H1 (cell line): ENCODE results near the gene ZNF311. TPM values are rescaled to one million over a fixed set of nuclear protein-coding genes. Genes with fewer than 3 reads are reported as not detected.

Source experiments
- CTCF ChIA-PET: fragments of 300-600 bp; sonication (Branson Sonifier 250); formaldehyde crosslinking; loops from one replicate; lab custom pipeline; 2021; ENCODE audit not compliant: partially characterized antibody; lab: Charles Lee
- POLR2A ChIA-PET: fragments of 300-600 bp; sonication (Branson Sonifier 250); formaldehyde crosslinking; loops from one replicate; lab custom pipeline; 2021; ENCODE audit warnings: inconsistent platforms; ENCODE audit not compliant: partially characterized antibody; lab: Charles Lee
- DNase-seq, 2 experiments: peaks; one replicate each; pipeline versions ENCODE4 v3.0.0 to v3.0.0-alpha.2; 2010 to 2022; ENCODE audit warnings: low spot score in 2 of 2, low read depth in 1 of 2, mixed read lengths in 1 of 2
- FAIRE-seq: peaks from 2 replicates; lab custom pipeline; 2011; peaks lifted over from hg19 to GRCh38; lab: Jason Lieb, UNC
- H2AFZ ChIP-seq: 2 replicates; pipeline ENCODE4 v1.8.1; 2012; ENCODE audit warnings: low read length, inconsistent platforms
- H2AK5ac ChIP-seq: 2 replicates; pipeline ENCODE4 v1.6.1; 2013; ENCODE audit warnings: low read depth, low read length
- H2BK120ac ChIP-seq: replicated peaks from 2 replicates; pipeline ENCODE3; 2013; ENCODE audit warnings: low read depth, low read length, inconsistent platforms
- H2BK12ac ChIP-seq: 2 replicates; pipeline ENCODE4 v1.6.1; 2013; ENCODE audit warnings: low read depth, low read length
- H2BK15ac ChIP-seq: 2 replicates; pipeline ENCODE4 v1.6.1; 2013; ENCODE audit warnings: low read length
- H2BK20ac ChIP-seq: 2 replicates; pipeline ENCODE4 v1.6.1; 2013; ENCODE audit warnings: low read length
- H2BK5ac ChIP-seq: 2 replicates; pipeline ENCODE4 v1.6.1; 2013; ENCODE audit warnings: low read depth, low read length
- H3K14ac ChIP-seq: 2 replicates; pipeline ENCODE4 v1.6.1; 2013; ENCODE audit warnings: inconsistent platforms; ENCODE audit not compliant: insufficient read length
- H3K18ac ChIP-seq: 2 replicates; pipeline ENCODE4 v1.6.1; 2013; ENCODE audit warnings: low read length; ENCODE audit errors: extremely low read depth
- H3K23ac ChIP-seq: 2 replicates; pipeline ENCODE4 v1.6.1; 2013; ENCODE audit warnings: inconsistent platforms; ENCODE audit not compliant: insufficient read length
- H3K23me2 ChIP-seq: 2 replicates; pipeline ENCODE4 v1.6.1; 2013; ENCODE audit warnings: low read depth, low read length
- H3K27ac ChIP-seq: 2 replicates; pipeline ENCODE4 v1.6.1; 2011; ENCODE audit warnings: low read depth, low read length, inconsistent platforms
- H3K27me3 ChIP-seq, 4 experiments: replicated peaks in 1 of 4; 1 replicate in 1 of 4; 2 replicates in 3 of 4; pipeline versions ENCODE4 v1.6.1 to v1.8.1; 2011 to 2013; ENCODE audit warnings: low read length in 3 of 4, mild to moderate bottlenecking in 3 of 4, inconsistent platforms in 2 of 4, mixed read lengths in 2 of 4, moderate library complexity in 1 of 4; ENCODE audit not compliant: control insufficient read depth in 3 of 4, insufficient read depth in 3 of 4; ENCODE audit errors: extremely low read depth in 1 of 4
- H3K36me3 ChIP-seq, 4 experiments: 2 replicates each; pipeline versions ENCODE4 v1.6.1 to v1.8.1; 2011 to 2013; ENCODE audit warnings: mild to moderate bottlenecking in 4 of 4, low read length in 3 of 4, moderate library complexity in 2 of 4, control low read depth in 1 of 4, inconsistent platforms in 1 of 4; ENCODE audit not compliant: insufficient read depth in 4 of 4, control insufficient read depth in 2 of 4
- H3K4ac ChIP-seq: replicated peaks from 2 replicates; pipeline ENCODE3; 2013; ENCODE audit warnings: low read length, low read depth, mixed read lengths, inconsistent platforms; ENCODE audit not compliant: insufficient read length
- H3K4me1 ChIP-seq, 4 experiments: replicated peaks in 1 of 4; 1 replicate in 1 of 4; 2 replicates in 3 of 4; pipeline versions ENCODE4 v1.6.1 to v1.8.1; 2011 to 2013; ENCODE audit warnings: low read length in 3 of 4, inconsistent platforms in 2 of 4, mixed read lengths in 1 of 4; ENCODE audit not compliant: insufficient read depth in 4 of 4, control insufficient read depth in 3 of 4
- H3K4me2 ChIP-seq, 2 experiments: 2 replicates each; pipeline versions ENCODE4 v1.6.1 to v1.8.1; 2011 to 2013; ENCODE audit warnings: low read depth in 2 of 2, low read length in 2 of 2, control low read depth in 1 of 2, inconsistent platforms in 1 of 2, mild to moderate bottlenecking in 1 of 2; ENCODE audit not compliant: insufficient read depth in 1 of 2
- H3K4me3 ChIP-seq, 4 experiments: fragments of 200-600, 300-600 bp in 1 of 4; sonication (generic), shearing (Covaris generic), sonication (Bioruptor Twin) in 1 of 4; 2 replicates each; pipeline versions ENCODE4 v1.5.1 to v1.8.1; 2011 to 2016; ENCODE audit warnings: low read length in 4 of 4, low read depth in 3 of 4, control low read depth in 2 of 4, inconsistent platforms in 2 of 4, mild to moderate bottlenecking in 2 of 4, mixed read lengths in 1 of 4, moderate library complexity in 1 of 4; ENCODE audit not compliant: insufficient read depth in 2 of 4; ENCODE audit errors: extremely low read depth in 1 of 4
- H3K56ac ChIP-seq: replicated peaks from 2 replicates; pipeline ENCODE3; 2013; ENCODE audit warnings: low read depth, mild to moderate bottlenecking, mixed read lengths, low read length, inconsistent platforms; ENCODE audit not compliant: insufficient read length
- H3K79me1 ChIP-seq: 2 replicates; pipeline ENCODE4 v1.6.1; 2013; ENCODE audit warnings: low read depth, low read length, control low read depth
- H3K79me2 ChIP-seq, 2 experiments: 2 replicates each; pipeline versions ENCODE4 v1.6.1 to v1.8.1; 2012 to 2013; ENCODE audit warnings: low read length in 2 of 2, mild to moderate bottlenecking in 2 of 2, inconsistent platforms in 1 of 2; ENCODE audit not compliant: insufficient read depth in 2 of 2, control insufficient read depth in 1 of 2
- H3K9ac ChIP-seq, 4 experiments: replicated peaks in 1 of 4; 1 replicate in 1 of 4; 2 replicates in 3 of 4; pipeline versions ENCODE4 v1.6.1 to v1.8.1; 2011 to 2013; ENCODE audit warnings: low read depth in 3 of 4, low read length in 3 of 4, control low read depth in 2 of 4, mild to moderate bottlenecking in 2 of 4, moderate library complexity in 2 of 4, inconsistent platforms in 1 of 4; ENCODE audit errors: extremely low read depth in 1 of 4
- H3K9me3 ChIP-seq, 2 experiments: 2 replicates each; pipeline versions ENCODE4 v1.6.1 to v1.8.1; 2012 to 2013; ENCODE audit warnings: mild to moderate bottlenecking in 2 of 2, moderate library complexity in 2 of 2, control low read depth in 1 of 2, inconsistent platforms in 1 of 2, low read depth in 1 of 2, low read length in 1 of 2, mixed read lengths in 1 of 2; ENCODE audit not compliant: insufficient read depth in 2 of 2
- H4K20me1 ChIP-seq, 2 experiments: replicated peaks in 1 of 2; 2 replicates each; pipeline versions ENCODE3 to v1.8.1; 2011 to 2013; ENCODE audit warnings: inconsistent platforms in 2 of 2, low read length in 2 of 2, mild to moderate bottlenecking in 1 of 2; ENCODE audit not compliant: insufficient read depth in 2 of 2, control insufficient read depth in 1 of 2
- H4K5ac ChIP-seq: 2 replicates; pipeline ENCODE4 v1.6.1; 2013; ENCODE audit warnings: low read length, low read depth, mixed read lengths, inconsistent platforms; ENCODE audit not compliant: insufficient read length
- H4K8ac ChIP-seq: 2 replicates; pipeline ENCODE4 v1.8.0; 2013; ENCODE audit warnings: mild to moderate bottlenecking, moderate library complexity, low read length, inconsistent platforms; ENCODE audit not compliant: insufficient read depth; ENCODE audit errors: extremely low read depth
- H4K91ac ChIP-seq: replicated peaks from 2 replicates; pipeline ENCODE3; 2013; ENCODE audit warnings: low read length, mixed read lengths, inconsistent platforms; ENCODE audit not compliant: insufficient read length
- ASH2L ChIP-seq: fragments of 200-600, 300-600 bp; sonication (generic); IDR thresholded peaks from one replicate; pipeline ENCODE4 v1.7.1; 2017; ENCODE audit warnings: low read length
- ATF3 ChIP-seq: IDR thresholded peaks from 2 replicates; pipeline ENCODE4 v1.6.1; 2011; ENCODE audit warnings: low read depth, mild to moderate bottlenecking, low read length; ENCODE audit not compliant: insufficient read depth
- E2F6 ChIP-seq: IDR thresholded peaks from 2 replicates; pipeline ENCODE4 v1.6.1; 2012; ENCODE audit warnings: inconsistent platforms
- JUND ChIP-seq: IDR thresholded peaks from 2 replicates; pipeline ENCODE4 v1.6.1; 2011; ENCODE audit warnings: mild to moderate bottlenecking, improper control_type of control experiment, low read length
- KDM4A ChIP-seq: IDR thresholded peaks from one replicate; pipeline ENCODE4 v1.7.1; 2012; ENCODE audit warnings: low read depth, mild to moderate bottlenecking, moderate library complexity, low read length, inconsistent platforms; ENCODE audit not compliant: severe bottlenecking
- MAX ChIP-seq: IDR thresholded peaks from 2 replicates; pipeline ENCODE4 v1.6.1; 2012; ENCODE audit warnings: inconsistent platforms
- RBBP5 ChIP-seq: IDR thresholded peaks from 2 replicates; pipeline ENCODE4 v1.7.1; 2012; ENCODE audit warnings: low read depth, mild to moderate bottlenecking, inconsistent platforms, low read length, moderate library complexity, borderline replicate concordance
- TAF1 ChIP-seq: IDR thresholded peaks from 2 replicates; pipeline ENCODE4 v1.6.1; 2011; ENCODE audit warnings: mild to moderate bottlenecking, low read depth, low read length
- WGBS, 2 experiments: shearing (Covaris generic) in 1 of 2; methylation state at CpG; one replicate each; pipeline versions ENCODE4 v1.1.6 to v1.1.7; 2013 to 2015; ENCODE audit warnings: low lambda C conversion rate in 2 of 2, mixed read lengths in 2 of 2, inconsistent platforms in 1 of 2, low coverage in 1 of 2, missing lambda C conversion rate in 1 of 2; ENCODE audit not compliant: insufficient replicate concordance in 2 of 2, insufficient coverage in 1 of 2, insufficient read length in 1 of 2; ENCODE audit errors: extremely low coverage in 1 of 2, missing lambda C conversion rate in 1 of 2; 5-methylcytosine and 5-hydroxymethylcytosine counted together
- polyA plus RNA-seq, 7 experiments: library from polyadenylated mRNA; depleted of rRNA in 3 of 7; stranded (reverse) in 5 of 7; unstranded in 2 of 7; fragments of >200 nt in 5 of 7; fragments of 200-250 nt in 2 of 7; gene quantifications; 1 replicate in 5 of 7; 2 replicates in 1 of 7; 4 replicates in 1 of 7; pipeline versions ENCODE4 v1.2.1 to v1.2.3, GENCODE V29; 2011 to 2013; ENCODE audit warnings: missing spikeins in 2 of 7, mixed read lengths in 2 of 7
- total RNA-seq: library from RNA; stranded (reverse); fragmentation: NEBNext Ultra II Directional; extraction: Animal tissue kit (Norgen Biotek cat#: 25700); gene quantifications from 2 replicates; pipeline ENCODE4 v1.2.1, GENCODE V29; 2021

The ZNF311 gene
- total and polyA plus RNA-seq, 2 of the 8 experiments (the other 6 are each of a cell fraction or from before 2014, with no cell fraction given): 1.9 to 4.2 TPM

- Histone ChIP-seq H2BK12ac (0 out of 2 replicates have a peak overlapping the region, but pooled peaks have one; percentile 50), H4K8ac (no peak overlapping the region), H3K9ac (0 out of 7 replicates have a peak overlapping the region, but pooled peaks of 1 of the 4 experiments have one; percentile 5), H3K27me3 (peaks cover 0 to 11% (median 5%) of the 10 kb centered on the region in 4 experiments; a peak in 5 of 7 replicates), H3K56ac (no peak overlapping the region), H3K23ac (no peak overlapping the region), H2BK120ac (no peak overlapping the region), H2BK5ac (no peak overlapping the region), H3K4ac (no peak overlapping the region), H2AK5ac (no peak overlapping the region), H3K79me1 (no peaks in the 10 kb centered on the region), H3K36me3 (no peaks in the 10 kb centered on the region), H4K91ac (no peak overlapping the region), H3K4me1 (no peaks in the 10 kb centered on the region), H2AFZ (peak overlapping the region; percentile 81), H3K4me2 (peak overlapping the region; percentile 66 to 67), H3K79me2 (no peaks in the 10 kb centered on the region), H3K18ac (no peak overlapping the region; the same call in 1 of the 2 replicates), H3K14ac (no peak overlapping the region), H3K23me2 (peaks cover 2% of the 10 kb centered on the region), H3K9me3 (peaks cover 0 to 13% of the 10 kb centered on the region in 2 experiments; a peak in 1 of 4 replicates), H4K20me1 (peaks cover 0 to 2% of the 10 kb centered on the region in 2 experiments), H4K5ac (no peak overlapping the region), H3K4me3 (peak overlapping the region; percentile 49 to 65 (median 60)), H2BK20ac (no peak overlapping the region), H3K27ac (no peak overlapping the region), H2BK15ac (no peak overlapping the region)
- CTCF ChIA-PET: interaction anchor here (0.7 kb wide), 1 partner anchor 21 kb away, joined by 3 read pairs; no protein-coding TSS in a partner anchor
- peak in 1 of 2 experiments; percentile 73 for DNase-seq
- POLR2A ChIA-PET: interaction anchor here (1.4 to 1.9 kb wide), 3 partner anchors 10 to 88 kb away, joined by 3 to 8 read pairs (median 4); partner anchors contain the start of gene TRIM27
- TF ChIP-seq TAF1 (peak; percentile 38; the same call in 1 of the 2 replicates), E2F6 (0 out of 2 replicates have a peak, but pooled peaks have one; percentile 36), MAX (peak; percentile 26; the same call in 1 of the 2 replicates), KDM4A (peak; percentile 48), ATF3 (no peak), JUND (no peak), ASH2L (peak; percentile 33), RBBP5 (0 out of 2 replicates have a peak, but pooled peaks have one; percentile 41)
- WGBS, 2 experiments: 1% methylated on average over 30 of the region's 30 CpGs; no CpG with 5 or more reads in 1 of the 2 experiments
- FAIRE-seq: peak; percentile 92
Measured at GRCh38 chr6:29011276-29011734, 6.2 kb upstream of the ZNF311 start.
